Myometrial cell (primary cell): ENCODE data around the gene SDE2. TPM values are rescaled to one million over a fixed set of nuclear protein-coding genes. Genes with fewer than 3 reads are reported as not detected.

ENCODE experiments used
- total RNA-seq: library from RNA; depleted of rRNA; stranded (reverse); fragments of >200 nt; gene quantifications from 2 replicates; pipeline ENCODE4 v1.2.3, GENCODE V29; 2015

Gene SDE2
- total RNA-seq, result 10.4 and 12.9 TPM in 2 replicates

DNA sequence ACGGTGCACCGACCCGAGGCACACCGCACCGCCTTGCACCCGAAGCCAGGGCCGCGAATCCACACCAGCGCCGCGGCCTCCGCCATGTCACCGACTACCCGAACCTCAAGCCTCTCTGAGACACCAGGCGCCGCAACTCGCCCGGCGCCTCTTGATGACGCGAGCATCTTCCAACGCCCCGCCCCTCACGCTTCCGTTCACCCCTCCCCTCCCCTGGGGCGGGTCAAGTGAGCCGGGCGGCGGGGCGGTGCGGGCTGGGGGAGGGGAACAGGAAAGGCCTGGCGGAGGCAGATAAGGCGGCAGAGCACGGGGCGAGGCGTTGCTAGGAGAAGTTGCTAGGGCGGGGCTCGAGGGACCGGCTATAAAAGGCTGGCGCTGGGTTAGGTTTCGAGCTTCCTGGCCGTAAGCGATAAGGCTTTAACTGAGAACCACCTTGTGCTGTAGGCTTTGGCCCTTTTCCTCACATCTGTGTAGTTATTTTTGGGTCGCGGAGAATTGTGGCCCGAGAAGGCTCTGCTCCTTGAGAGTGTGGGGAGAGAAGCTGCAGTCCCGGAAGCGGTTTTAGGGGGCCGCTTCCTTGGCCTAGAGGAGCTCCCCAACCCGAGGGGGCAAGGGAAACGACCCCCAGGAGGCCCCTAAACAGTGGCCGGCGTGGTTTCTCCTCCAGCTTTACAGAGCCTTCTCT, at the start of gene SDE2:
Gene SDE2 (minus strand): TSS at position 117 of the 685 bp plus-strand sequence. CDS start 31 bp downstream, at position 86.

GRCh38 chr1:225941187-225941941, 57.8 kb downstream of the SDE2 start, which contains the start of gene LEFTY2:
Gene LEFTY2, minus strand, starts transcription at chr1:225941220. Its CDS starts 80 bp downstream, at chr1:225941140.

Other genes with a start within 250 kb of the SDE2 start
- gene SRP9, start 221.5 kb downstream of the SDE2 start, total RNA-seq, result 317 and 359 TPM in 2 replicates
- gene EPHX1, start 189.2 kb downstream of the SDE2 start, total RNA-seq, result 21.6 and 38.1 TPM in 2 replicates
- gene TMEM63A, start 117.0 kb downstream of the SDE2 start, total RNA-seq, result 9.2 and 16.7 TPM in 2 replicates
- gene LEFTY1, start 110.2 kb downstream of the SDE2 start, total RNA-seq, result not detected in 2 replicates
- gene PYCR2, start 75.1 kb downstream of the SDE2 start, total RNA-seq, result 47.5 and 53.9 TPM in 2 replicates
- not detected in 2 replicates for gene LEFTY2, start 58.1 kb downstream of the SDE2 start, total RNA-seq
- gene H3-3A, start 63.4 kb upstream of the SDE2 start, total RNA-seq, result 226 and 247 TPM in 2 replicates
- gene ACBD3, start 187.4 kb upstream of the SDE2 start, total RNA-seq, result 54.8 and 79.8 TPM in 2 replicates
- gene MIXL1, start 224.3 kb upstream of the SDE2 start, total RNA-seq, result not detected in 2 replicates